H1 (cell line): Measurements from ENCODE around the gene SNX32. TPM values are rescaled to one million over a fixed set of nuclear protein-coding genes. Genes with fewer than 3 reads are reported as not detected.

Experiments used
- CTCF ChIA-PET: fragments of 300-600 bp; sonication (Branson Sonifier 250); formaldehyde crosslinking; loops from one replicate; lab custom pipeline; 2021; ENCODE audit not compliant: partially characterized antibody; lab: Charles Lee
- POLR2A ChIA-PET: fragments of 300-600 bp; sonication (Branson Sonifier 250); formaldehyde crosslinking; loops from one replicate; lab custom pipeline; 2021; ENCODE audit warnings: inconsistent platforms; ENCODE audit not compliant: partially characterized antibody; lab: Charles Lee
- DNase-seq, 2 experiments: peaks; one replicate each; pipeline versions ENCODE4 v3.0.0 to v3.0.0-alpha.2; 2010 to 2022; ENCODE audit warnings: low spot score in 2 of 2, low read depth in 1 of 2, mixed read lengths in 1 of 2
- FAIRE-seq: peaks from 2 replicates; lab custom pipeline; 2011; peaks lifted over from hg19 to GRCh38; lab: Jason Lieb, UNC
- H2AFZ ChIP-seq: 2 replicates; pipeline ENCODE4 v1.8.1; 2012; ENCODE audit warnings: low read length, inconsistent platforms
- H2AK5ac ChIP-seq: 2 replicates; pipeline ENCODE4 v1.6.1; 2013; ENCODE audit warnings: low read depth, low read length
- H2BK120ac ChIP-seq: replicated peaks from 2 replicates; pipeline ENCODE3; 2013; ENCODE audit warnings: low read depth, low read length, inconsistent platforms
- H2BK12ac ChIP-seq: 2 replicates; pipeline ENCODE4 v1.6.1; 2013; ENCODE audit warnings: low read depth, low read length
- H2BK15ac ChIP-seq: 2 replicates; pipeline ENCODE4 v1.6.1; 2013; ENCODE audit warnings: low read length
- H2BK20ac ChIP-seq: 2 replicates; pipeline ENCODE4 v1.6.1; 2013; ENCODE audit warnings: low read length
- H2BK5ac ChIP-seq: 2 replicates; pipeline ENCODE4 v1.6.1; 2013; ENCODE audit warnings: low read depth, low read length
- H3K14ac ChIP-seq: 2 replicates; pipeline ENCODE4 v1.6.1; 2013; ENCODE audit warnings: inconsistent platforms; ENCODE audit not compliant: insufficient read length
- H3K18ac ChIP-seq: 2 replicates; pipeline ENCODE4 v1.6.1; 2013; ENCODE audit warnings: low read length; ENCODE audit errors: extremely low read depth
- H3K23ac ChIP-seq: 2 replicates; pipeline ENCODE4 v1.6.1; 2013; ENCODE audit warnings: inconsistent platforms; ENCODE audit not compliant: insufficient read length
- H3K23me2 ChIP-seq: 2 replicates; pipeline ENCODE4 v1.6.1; 2013; ENCODE audit warnings: low read depth, low read length
- H3K27ac ChIP-seq: 2 replicates; pipeline ENCODE4 v1.6.1; 2011; ENCODE audit warnings: low read depth, low read length, inconsistent platforms
- H3K27me3 ChIP-seq, 4 experiments: replicated peaks in 1 of 4; 1 replicate in 1 of 4; 2 replicates in 3 of 4; pipeline versions ENCODE4 v1.6.1 to v1.8.1; 2011 to 2013; ENCODE audit warnings: low read length in 3 of 4, mild to moderate bottlenecking in 3 of 4, inconsistent platforms in 2 of 4, mixed read lengths in 2 of 4, moderate library complexity in 1 of 4; ENCODE audit not compliant: control insufficient read depth in 3 of 4, insufficient read depth in 3 of 4; ENCODE audit errors: extremely low read depth in 1 of 4
- H3K36me3 ChIP-seq, 4 experiments: 2 replicates each; pipeline versions ENCODE4 v1.6.1 to v1.8.1; 2011 to 2013; ENCODE audit warnings: mild to moderate bottlenecking in 4 of 4, low read length in 3 of 4, moderate library complexity in 2 of 4, control low read depth in 1 of 4, inconsistent platforms in 1 of 4; ENCODE audit not compliant: insufficient read depth in 4 of 4, control insufficient read depth in 2 of 4
- H3K4ac ChIP-seq: replicated peaks from 2 replicates; pipeline ENCODE3; 2013; ENCODE audit warnings: low read length, low read depth, mixed read lengths, inconsistent platforms; ENCODE audit not compliant: insufficient read length
- H3K4me1 ChIP-seq, 4 experiments: replicated peaks in 1 of 4; 1 replicate in 1 of 4; 2 replicates in 3 of 4; pipeline versions ENCODE4 v1.6.1 to v1.8.1; 2011 to 2013; ENCODE audit warnings: low read length in 3 of 4, inconsistent platforms in 2 of 4, mixed read lengths in 1 of 4; ENCODE audit not compliant: insufficient read depth in 4 of 4, control insufficient read depth in 3 of 4
- H3K4me2 ChIP-seq, 2 experiments: 2 replicates each; pipeline versions ENCODE4 v1.6.1 to v1.8.1; 2011 to 2013; ENCODE audit warnings: low read depth in 2 of 2, low read length in 2 of 2, control low read depth in 1 of 2, inconsistent platforms in 1 of 2, mild to moderate bottlenecking in 1 of 2; ENCODE audit not compliant: insufficient read depth in 1 of 2
- H3K4me3 ChIP-seq, 4 experiments: fragments of 200-600, 300-600 bp in 1 of 4; sonication (generic), shearing (Covaris generic), sonication (Bioruptor Twin) in 1 of 4; 2 replicates each; pipeline versions ENCODE4 v1.5.1 to v1.8.1; 2011 to 2016; ENCODE audit warnings: low read length in 4 of 4, low read depth in 3 of 4, control low read depth in 2 of 4, inconsistent platforms in 2 of 4, mild to moderate bottlenecking in 2 of 4, mixed read lengths in 1 of 4, moderate library complexity in 1 of 4; ENCODE audit not compliant: insufficient read depth in 2 of 4; ENCODE audit errors: extremely low read depth in 1 of 4
- H3K56ac ChIP-seq: replicated peaks from 2 replicates; pipeline ENCODE3; 2013; ENCODE audit warnings: low read depth, mild to moderate bottlenecking, mixed read lengths, low read length, inconsistent platforms; ENCODE audit not compliant: insufficient read length
- H3K79me1 ChIP-seq: 2 replicates; pipeline ENCODE4 v1.6.1; 2013; ENCODE audit warnings: low read depth, low read length, control low read depth
- H3K79me2 ChIP-seq, 2 experiments: 2 replicates each; pipeline versions ENCODE4 v1.6.1 to v1.8.1; 2012 to 2013; ENCODE audit warnings: low read length in 2 of 2, mild to moderate bottlenecking in 2 of 2, inconsistent platforms in 1 of 2; ENCODE audit not compliant: insufficient read depth in 2 of 2, control insufficient read depth in 1 of 2
- H3K9ac ChIP-seq, 4 experiments: replicated peaks in 1 of 4; 1 replicate in 1 of 4; 2 replicates in 3 of 4; pipeline versions ENCODE4 v1.6.1 to v1.8.1; 2011 to 2013; ENCODE audit warnings: low read depth in 3 of 4, low read length in 3 of 4, control low read depth in 2 of 4, mild to moderate bottlenecking in 2 of 4, moderate library complexity in 2 of 4, inconsistent platforms in 1 of 4; ENCODE audit errors: extremely low read depth in 1 of 4
- H3K9me3 ChIP-seq, 2 experiments: 2 replicates each; pipeline versions ENCODE4 v1.6.1 to v1.8.1; 2012 to 2013; ENCODE audit warnings: mild to moderate bottlenecking in 2 of 2, moderate library complexity in 2 of 2, control low read depth in 1 of 2, inconsistent platforms in 1 of 2, low read depth in 1 of 2, low read length in 1 of 2, mixed read lengths in 1 of 2; ENCODE audit not compliant: insufficient read depth in 2 of 2
- H4K20me1 ChIP-seq, 2 experiments: replicated peaks in 1 of 2; 2 replicates each; pipeline versions ENCODE3 to v1.8.1; 2011 to 2013; ENCODE audit warnings: inconsistent platforms in 2 of 2, low read length in 2 of 2, mild to moderate bottlenecking in 1 of 2; ENCODE audit not compliant: insufficient read depth in 2 of 2, control insufficient read depth in 1 of 2
- H4K5ac ChIP-seq: 2 replicates; pipeline ENCODE4 v1.6.1; 2013; ENCODE audit warnings: low read length, low read depth, mixed read lengths, inconsistent platforms; ENCODE audit not compliant: insufficient read length
- H4K8ac ChIP-seq: 2 replicates; pipeline ENCODE4 v1.8.0; 2013; ENCODE audit warnings: mild to moderate bottlenecking, moderate library complexity, low read length, inconsistent platforms; ENCODE audit not compliant: insufficient read depth; ENCODE audit errors: extremely low read depth
- H4K91ac ChIP-seq: replicated peaks from 2 replicates; pipeline ENCODE3; 2013; ENCODE audit warnings: low read length, mixed read lengths, inconsistent platforms; ENCODE audit not compliant: insufficient read length
- EGR1 ChIP-seq: IDR thresholded peaks from 2 replicates; pipeline ENCODE4 v1.6.1; 2011; ENCODE audit warnings: low read depth, low read length, borderline replicate concordance
- EP300 ChIP-seq, 2 experiments: IDR thresholded peaks; 1 replicate in 1 of 2; 2 replicates in 1 of 2; pipeline ENCODE4 v1.6.1; 2011 to 2012; ENCODE audit warnings: low read depth in 2 of 2, low read length in 2 of 2, mild to moderate bottlenecking in 2 of 2, borderline replicate concordance in 1 of 2, inconsistent platforms in 1 of 2, moderate library complexity in 1 of 2
- EZH2 ChIP-seq: fragments of 200-600 bp; sonication (generic); IDR thresholded peaks from 2 replicates; pipeline ENCODE4 v1.7.1; 2012; ENCODE audit warnings: low read depth, mild to moderate bottlenecking, moderate library complexity, low read length, inconsistent platforms; ENCODE audit not compliant: severe bottlenecking
- GABPA ChIP-seq: IDR thresholded peaks from 2 replicates; pipeline ENCODE4 v1.6.1; 2011; ENCODE audit warnings: mild to moderate bottlenecking, low read length, moderate library complexity, borderline replicate concordance; ENCODE audit not compliant: insufficient read depth
- JUND ChIP-seq: IDR thresholded peaks from 2 replicates; pipeline ENCODE4 v1.6.1; 2011; ENCODE audit warnings: mild to moderate bottlenecking, improper control_type of control experiment, low read length
- KDM4A ChIP-seq: IDR thresholded peaks from one replicate; pipeline ENCODE4 v1.7.1; 2012; ENCODE audit warnings: low read depth, mild to moderate bottlenecking, moderate library complexity, low read length, inconsistent platforms; ENCODE audit not compliant: severe bottlenecking
- KDM5A ChIP-seq: fragments of 200-600 bp; IDR thresholded peaks from 2 replicates; pipeline ENCODE4 v1.7.1; 2012; ENCODE audit warnings: mild to moderate bottlenecking, low read length, inconsistent platforms, mixed read lengths
- PHF8 ChIP-seq: fragments of 200-600 bp; sonication (generic); conservative IDR thresholded peaks from 2 replicates; pipeline ENCODE4 v1.7.1; 2012; ENCODE audit warnings: low read depth, mild to moderate bottlenecking, inconsistent platforms, low read length, moderate library complexity
- RBBP5 ChIP-seq: IDR thresholded peaks from 2 replicates; pipeline ENCODE4 v1.7.1; 2012; ENCODE audit warnings: low read depth, mild to moderate bottlenecking, inconsistent platforms, low read length, moderate library complexity, borderline replicate concordance
- RXRA ChIP-seq: IDR thresholded peaks from 2 replicates; pipeline ENCODE4 v1.6.1; 2011; ENCODE audit warnings: low read depth, mild to moderate bottlenecking, low read length, moderate library complexity; ENCODE audit not compliant: insufficient read depth
- SIX5 ChIP-seq: IDR thresholded peaks from 2 replicates; pipeline ENCODE4 v1.6.1; 2011; ENCODE audit warnings: mild to moderate bottlenecking, low read depth, low read length
- WGBS, 2 experiments: shearing (Covaris generic) in 1 of 2; methylation state at CpG; one replicate each; pipeline versions ENCODE4 v1.1.6 to v1.1.7; 2013 to 2015; ENCODE audit warnings: low lambda C conversion rate in 2 of 2, mixed read lengths in 2 of 2, inconsistent platforms in 1 of 2, low coverage in 1 of 2, missing lambda C conversion rate in 1 of 2; ENCODE audit not compliant: insufficient replicate concordance in 2 of 2, insufficient coverage in 1 of 2, insufficient read length in 1 of 2; ENCODE audit errors: extremely low coverage in 1 of 2, missing lambda C conversion rate in 1 of 2; 5-methylcytosine and 5-hydroxymethylcytosine counted together
- polyA plus RNA-seq, 7 experiments: library from polyadenylated mRNA; depleted of rRNA in 3 of 7; stranded (reverse) in 5 of 7; unstranded in 2 of 7; fragments of >200 nt in 5 of 7; fragments of 200-250 nt in 2 of 7; gene quantifications; 1 replicate in 5 of 7; 2 replicates in 1 of 7; 4 replicates in 1 of 7; pipeline versions ENCODE4 v1.2.1 to v1.2.3, GENCODE V29; 2011 to 2013; ENCODE audit warnings: missing spikeins in 2 of 7, mixed read lengths in 2 of 7
- total RNA-seq: library from RNA; stranded (reverse); fragmentation: NEBNext Ultra II Directional; extraction: Animal tissue kit (Norgen Biotek cat#: 25700); gene quantifications from 2 replicates; pipeline ENCODE4 v1.2.1, GENCODE V29; 2021
- TF ChIP-seq, protein P1 (sequence below): IDR thresholded peaks from 2 replicates; pipeline ENCODE4 v1.6.1; 2012; ENCODE audit warnings: inconsistent platforms

The SNX32 gene
- total and polyA plus RNA-seq, 2 of the 8 experiments (the other 6 are each of a cell fraction or from before 2014, with no cell fraction given): 0.76 to 2.2 TPM

DNA sequence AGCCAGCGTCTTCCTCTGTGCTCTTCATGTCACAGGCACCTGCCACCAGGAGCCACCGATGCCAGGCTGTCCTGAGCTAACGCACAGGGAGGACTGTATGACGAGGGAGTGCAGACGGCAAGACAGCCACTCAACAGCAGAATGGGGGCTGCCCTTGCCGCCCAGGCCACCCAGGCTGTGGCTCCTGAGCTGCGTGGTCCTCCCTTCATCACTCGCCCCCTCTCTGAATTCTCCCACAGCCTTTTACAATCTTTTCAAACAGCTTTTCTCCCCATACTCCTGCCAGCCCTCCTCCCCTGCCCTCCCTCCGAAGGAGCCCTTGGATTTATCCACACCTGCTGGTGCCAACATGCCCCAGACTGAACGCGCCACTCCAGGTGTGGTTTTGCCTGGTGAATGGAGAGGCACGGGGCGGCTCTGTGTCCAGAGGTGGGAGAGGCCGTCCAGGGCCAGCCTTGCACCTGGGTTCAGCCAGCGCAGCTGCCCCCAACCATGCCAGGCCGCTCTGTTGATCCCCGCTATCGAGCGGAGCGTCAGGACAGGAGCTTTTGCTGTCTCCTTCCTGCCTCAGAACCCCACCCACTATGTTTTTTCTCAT lies 24.9 kb upstream of the SNX32 start:
- Histone ChIP-seq H3K4me2 (no peak overlapping the region), H4K91ac (no peak overlapping the region), H3K18ac (no peak overlapping the region), H3K4me3 (no peak overlapping the region), H2AFZ (no peak overlapping the region), H4K20me1 (peaks cover 0 to 5% of the 10 kb centered on the region in 2 experiments), H2BK12ac (no peak overlapping the region), H2BK5ac (no peak overlapping the region), H3K9me3 (no peaks in the 10 kb centered on the region), H3K79me2 (no peaks in the 10 kb centered on the region), H4K5ac (no peak overlapping the region), H2AK5ac (no peak overlapping the region), H3K79me1 (peaks cover 2% of the 10 kb centered on the region; the same call in 1 of the 2 replicates), H3K9ac (no peak overlapping the region), H3K27ac (no peak overlapping the region), H2BK120ac (no peak overlapping the region), H2BK20ac (no peak overlapping the region), H3K23ac (no peak overlapping the region), H3K14ac (no peak overlapping the region), H4K8ac (no peak overlapping the region), H2BK15ac (no peak overlapping the region), H3K27me3 (no peaks in the 10 kb centered on the region; a peak in 2 of 7 replicates), H3K23me2 (no peaks in the 10 kb centered on the region), H3K4ac (no peak overlapping the region), H3K36me3 (no peaks in the 10 kb centered on the region), H3K4me1 (peaks cover 0 to 2% (median 0%) of the 10 kb centered on the region in 4 experiments; a peak in 1 of 7 replicates), H3K56ac (no peak overlapping the region)
- POLR2A ChIA-PET: interaction anchor here (0.7 to 1.9 kb wide), 9 partner anchors 8 to 52 kb away, joined by 3 to 9 read pairs (median 3); partner anchors contain the start of genes AP5B1, CFL1 and OVOL1
- DNase-seq (no peak), FAIRE-seq (no peak)
- CTCF ChIA-PET: interaction anchor here (0.7 to 4.2 kb wide), 16 partner anchors 9 to 104 kb away, joined by 3 to 40 read pairs (median 3); partner anchors contain the start of genes AP5B1 and SNX32
- 93% methylated on average over 20 of the region's 20 CpGs; no CpG with 5 or more reads in 1 of the 2 experiments for WGBS, 2 experiments
- TF ChIP-seq, protein P1, sequence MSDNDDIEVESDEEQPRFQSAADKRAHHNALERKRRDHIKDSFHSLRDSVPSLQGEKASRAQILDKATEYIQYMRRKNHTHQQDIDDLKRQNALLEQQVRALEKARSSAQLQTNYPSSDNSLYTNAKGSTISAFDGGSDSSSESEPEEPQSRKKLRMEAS: no peak
- TF ChIP-seq KDM5A: no peak
- no peak for TF ChIP-seq PHF8
- no peak for TF ChIP-seq EP300 (IDR thresholded peaks at IDR 0.05; ENCODE audit: borderline replicate concordance in 1 of 2, low read depth in 2 of 2, low read length in 2 of 2)
- no peak for TF ChIP-seq SIX5
- TF ChIP-seq EGR1: no peak
- no peak for TF ChIP-seq RXRA
- no peak for TF ChIP-seq JUND
- TF ChIP-seq RBBP5: no peak
- TF ChIP-seq KDM4A: no peak
- TF ChIP-seq EZH2: no peak
- TF ChIP-seq GABPA: no peak
